Esophagus muscularis mucosa (tissue), 4 donors: ENCODE data around the gene TRPM8.

Source experiments
- CTCF ChIP-seq, 3 experiments: fragments of 200-600 bp in 2 of 3; fragments of 450-650 bp in 1 of 3; sonication (generic) in 2 of 3; IDR thresholded peaks; one replicate each; pipeline ENCODE4 v1.5.1; 2017 to 2019; ENCODE audit warnings: antibody characterized with exemption in 3 of 3, mild to moderate bottlenecking in 2 of 3, moderate library complexity in 1 of 3
- EP300 ChIP-seq: sonication (generic); formaldehyde crosslinking; IDR thresholded peaks from one replicate; pipeline ENCODE4 v1.6.1; 2017; ENCODE audit warnings: antibody characterized with exemption
- POLR2AphosphoS5 ChIP-seq, 2 donors: sonication (generic); formaldehyde crosslinking; IDR thresholded peaks; one replicate each; pipeline ENCODE4 v1.6.1; 2017; ENCODE audit warnings: antibody characterized with exemption in 2 of 2

- TF ChIP-seq POLR2AphosphoS5 (IDR thresholded peaks at IDR 0.05) (no peak), CTCF (IDR thresholded peaks at IDR 0.05) (no peak), EP300 (no peak)
These were observed 21.6 kb downstream of the TRPM8 start for GRCh38 chr2:233938676-233939370.
